CD4-positive, alpha-beta T cell treated with Interleukin-21 for 1 hour (primary cell): ENCODE measurements around the gene POFUT2.

Experiments
- DNase-seq: peaks from one replicate; pipeline ENCODE4 v3.0.0-alpha.2; 2020

POFUT2 gene

GRCh38 chr21:45287438-45288391 lies at the start of gene POFUT2:
POFUT2 (minus strand) TSS chr21:45287895; CDS start chr21:45287871, 24 bp downstream.
- DNase-seq: peak; percentile 98

- no peak for DNase-seq
Measured at GRCh38 chr21:45336870-45337269, 49.2 kb upstream of the POFUT2 start.

- no peak for DNase-seq
Measured at GRCh38 chr21:45336535-45336810, 48.8 kb upstream of the POFUT2 start.

GRCh38 chr21:45335761-45336534 lies 48.3 kb upstream of the POFUT2 start:
- no peak for DNase-seq

- DNase-seq: no peak
Measured at GRCh38 chr21:45335151-45335760, 47.6 kb upstream of the POFUT2 start.

- no peak for DNase-seq
Measured at GRCh38 chr21:45334591-45335081, 46.9 kb upstream of the POFUT2 start.

- DNase-seq: no peak
Measured at GRCh38 chr21:45334134-45334533, 46.4 kb upstream of the POFUT2 start.

- DNase-seq: no peak
Measured at GRCh38 chr21:45333583-45334121, 46.0 kb upstream of the POFUT2 start.

GRCh38 chr21:45332981-45333582 lies 45.4 kb upstream of the POFUT2 start:
- no peak for DNase-seq

GRCh38 chr21:45332415-45332814 lies 44.7 kb upstream of the POFUT2 start:
- DNase-seq: no peak

GRCh38 chr21:45331531-45332147 lies 43.9 kb upstream of the POFUT2 start:
- DNase-seq: no peak

GRCh38 chr21:45330851-45331261 lies 43.2 kb upstream of the POFUT2 start:
- DNase-seq: no peak

- no peak for DNase-seq
Measured at GRCh38 chr21:45330075-45330781, 42.5 kb upstream of the POFUT2 start.

- no peak for DNase-seq
Measured at GRCh38 chr21:45329261-45330074, 41.8 kb upstream of the POFUT2 start.

GRCh38 chr21:45328198-45329091 lies 40.8 kb upstream of the POFUT2 start:
- DNase-seq: no peak

GRCh38 chr21:45327441-45328197 lies 39.9 kb upstream of the POFUT2 start:
- DNase-seq: no peak

GRCh38 chr21:45326891-45327440 lies 39.3 kb upstream of the POFUT2 start:
- DNase-seq: no peak

- DNase-seq: no peak
Measured at GRCh38 chr21:45326169-45326851, 38.6 kb upstream of the POFUT2 start.
